Pons (tissue), 1 donor: Measurements from ENCODE around the gene ACAD9.
"Not testable (repeated sequence)": the region's sequence is repeated elsewhere in the genome, so short reads cannot be mapped to it uniquely, and the experiment has no call there.

ENCODE experiments used
- DNase-seq: peaks from one replicate; pipeline ENCODE4 v3.0.0-alpha.2; 2016; ENCODE audit warnings: low spot score

Gene ACAD9

GRCh38 chr3:128895843-128896697 is 16.6 kb downstream of the ACAD9 start:
- no peak for DNase-seq

- DNase-seq, result no peak
Measured at GRCh38 chr3:128902426-128902825, 23.0 kb downstream of the ACAD9 start.

- no peak for DNase-seq
Measured at GRCh38 chr3:128903501-128903900, 24.1 kb downstream of the ACAD9 start.

- no peak for DNase-seq
Measured at GRCh38 chr3:128906031-128906803, 26.8 kb downstream of the ACAD9 start.

- no peak for DNase-seq
Measured at GRCh38 chr3:128906804-128907525, 27.5 kb downstream of the ACAD9 start.

GRCh38 chr3:128907706-128908445 is 28.5 kb downstream of the ACAD9 start:
- no peak for DNase-seq

GRCh38 chr3:128908951-128909350 is 29.5 kb downstream of the ACAD9 start:
- DNase-seq, result no peak

GRCh38 chr3:128910006-128910405 is 30.6 kb downstream of the ACAD9 start:
- no peak for DNase-seq

GRCh38 chr3:128911911-128912310 is 32.5 kb downstream of the ACAD9 start:
- DNase-seq, result no peak

- DNase-seq, result no peak
Measured at GRCh38 chr3:128914966-128915645, 35.7 kb downstream of the ACAD9 start.

- DNase-seq, result peak; percentile 11
Measured at GRCh38 chr3:128917291-128917690, 37.9 kb downstream of the ACAD9 start.

- DNase-seq, result no peak
Measured at GRCh38 chr3:128919988-128920387, 40.6 kb downstream of the ACAD9 start.

GRCh38 chr3:128922804-128923459 is 43.5 kb downstream of the ACAD9 start:
- no peak for DNase-seq

- DNase-seq, result no peak
Measured at GRCh38 chr3:128923576-128923975, 44.2 kb downstream of the ACAD9 start.

- not testable (repeated sequence) for DNase-seq
Measured at GRCh38 chr3:128923986-128924385, 44.6 kb downstream of the ACAD9 start.

- DNase-seq, result no peak
Measured at GRCh38 chr3:128929364-128929763, 49.9 kb downstream of the ACAD9 start.

GRCh38 chr3:128931046-128931445 is 51.6 kb downstream of the ACAD9 start:
- no peak for DNase-seq

GRCh38 chr3:128932516-128933212 is 53.2 kb downstream of the ACAD9 start:
- DNase-seq, result no peak

- no peak for DNase-seq
Measured at GRCh38 chr3:128933213-128933921, 53.9 kb downstream of the ACAD9 start.

- DNase-seq, result no peak
Measured at GRCh38 chr3:128933922-128934253, 54.5 kb downstream of the ACAD9 start.
